ENCODE results near the gene SLIT3. TPM values are rescaled to one million over a fixed set of nuclear protein-coding genes. Genes with fewer than 3 reads are reported as not detected.

The SLIT3 gene
- total RNA-seq, 1 experiment from 2014 or later, result 0.44 TPM

DNA sequence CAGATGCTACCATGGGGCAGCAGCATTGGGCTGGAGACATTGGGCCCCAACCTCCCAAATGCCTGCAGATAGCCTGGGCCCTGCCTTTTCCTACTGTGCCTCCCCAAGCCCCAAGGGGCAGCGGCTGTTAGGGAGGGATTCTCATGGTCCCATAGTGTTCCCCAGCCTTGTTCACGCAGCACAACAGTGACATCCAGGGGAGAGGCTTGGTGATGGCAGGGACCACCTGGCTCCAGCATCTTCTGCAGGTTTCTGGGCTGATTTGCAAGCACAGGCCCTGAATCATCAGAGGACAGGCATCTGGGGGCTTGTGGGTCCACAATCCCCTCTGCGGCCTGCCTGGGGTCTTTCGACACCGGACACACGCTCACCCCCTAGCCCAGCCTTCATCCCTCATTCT is 354.6 kb downstream of the SLIT3 start:
- Histone ChIP-seq H3K4me3 (ENCODE audit: low read length) (no peak overlapping the region), H3F3A (ENCODE audit: low read length, unreplicated experiment) (no peaks in the 10 kb centered on the region), H3K9ac (ENCODE audit: low read length) (no peak overlapping the region), H2AFZ (ENCODE audit: low read length) (no peak overlapping the region), H3K27me3 (ENCODE audit: low read length) (peaks cover 8% of the 10 kb centered on the region), H3K36me3 (ENCODE audit: low read depth, low read length) (no peaks in the 10 kb centered on the region), H3K9me3 (ENCODE audit: low read length) (no peaks in the 10 kb centered on the region), H3K27ac (ENCODE audit: low read length) (no peak overlapping the region), H3K4me2 (ENCODE audit: low read length) (no peak overlapping the region), H3K79me2 (ENCODE audit: low read length) (no peaks in the 10 kb centered on the region), H3K9me2 (replicated peaks; ENCODE audit: low read length) (no peaks in the 10 kb centered on the region), H3K4me1 (ENCODE audit: insufficient read depth, low read length) (no peaks in the 10 kb centered on the region), H4K20me1 (ENCODE audit: low read length) (no peaks in the 10 kb centered on the region)
- CTCF ChIA-PET, result no interaction called here
- POLR2A ChIA-PET (ENCODE audit: unreplicated experiment), result no interaction called here
- BruUV-seq (replicated peaks), result no TSS peak
- ATAC-seq (peak; percentile 37; the same call in 1 of the 2 replicates), DNase-seq (peak; percentile 13)
- TF ChIP-seq, protein P1, sequence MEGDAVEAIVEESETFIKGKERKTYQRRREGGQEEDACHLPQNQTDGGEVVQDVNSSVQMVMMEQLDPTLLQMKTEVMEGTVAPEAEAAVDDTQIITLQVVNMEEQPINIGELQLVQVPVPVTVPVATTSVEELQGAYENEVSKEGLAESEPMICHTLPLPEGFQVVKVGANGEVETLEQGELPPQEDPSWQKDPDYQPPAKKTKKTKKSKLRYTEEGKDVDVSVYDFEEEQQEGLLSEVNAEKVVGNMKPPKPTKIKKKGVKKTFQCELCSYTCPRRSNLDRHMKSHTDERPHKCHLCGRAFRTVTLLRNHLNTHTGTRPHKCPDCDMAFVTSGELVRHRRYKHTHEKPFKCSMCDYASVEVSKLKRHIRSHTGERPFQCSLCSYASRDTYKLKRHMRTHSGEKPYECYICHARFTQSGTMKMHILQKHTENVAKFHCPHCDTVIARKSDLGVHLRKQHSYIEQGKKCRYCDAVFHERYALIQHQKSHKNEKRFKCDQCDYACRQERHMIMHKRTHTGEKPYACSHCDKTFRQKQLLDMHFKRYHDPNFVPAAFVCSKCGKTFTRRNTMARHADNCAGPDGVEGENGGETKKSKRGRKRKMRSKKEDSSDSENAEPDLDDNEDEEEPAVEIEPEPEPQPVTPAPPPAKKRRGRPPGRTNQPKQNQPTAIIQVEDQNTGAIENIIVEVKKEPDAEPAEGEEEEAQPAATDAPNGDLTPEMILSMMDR (conservative IDR thresholded peaks at IDR 0.05; ENCODE audit: low read depth, low read length), result peak; percentile 45
- no peak for TF ChIP-seq EZH2phosphoT487 (IDR thresholded peaks at IDR 0.05; ENCODE audit: borderline replicate concordance, low read length)
- intact Hi-C loops (cut with micrococcal nuclease), result loop anchor here (5.0 kb wide), 1 partner anchor 756 kb away; no protein-coding TSS in a partner anchor

DNA sequence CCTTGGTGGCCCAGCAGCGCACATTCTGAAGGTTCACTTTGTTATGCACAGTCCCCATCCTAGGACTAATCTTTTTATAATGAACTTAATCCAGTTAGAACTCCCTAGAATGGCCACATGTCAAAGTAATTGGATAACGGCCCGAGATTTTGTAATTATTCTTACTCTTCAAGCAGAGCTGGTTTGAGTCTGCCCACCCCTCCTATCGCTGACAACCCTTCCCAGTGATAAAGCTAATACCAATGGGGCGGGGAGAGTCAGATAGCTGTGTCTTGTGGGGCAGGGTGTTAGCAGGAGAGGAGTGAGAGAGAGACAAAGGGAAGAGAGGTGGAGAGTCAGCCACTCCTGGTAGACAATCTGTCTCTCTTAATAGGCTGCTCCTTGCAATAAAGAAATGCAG is 356.9 kb downstream of the SLIT3 start:
- H3K79me2 ChIP-seq (ENCODE audit: low read length), result no peaks in the 10 kb centered on the region
- BruUV-seq (replicated peaks), result no TSS peak
- no peak overlapping the region for H3K4me2 ChIP-seq (ENCODE audit: low read length)
- no peaks in the 10 kb centered on the region for H3K9me2 ChIP-seq (replicated peaks; ENCODE audit: low read length)
- no peaks in the 10 kb centered on the region for H3K9me3 ChIP-seq (ENCODE audit: low read length)
- CTCF ChIA-PET, result no interaction called here
- no peak overlapping the region for H3K27ac ChIP-seq (ENCODE audit: low read length)
- ATAC-seq (no peak), DNase-seq (no peak)
- intact Hi-C loops (cut with micrococcal nuclease), result no loop called here
- H3K36me3 ChIP-seq (ENCODE audit: low read depth, low read length), result no peaks in the 10 kb centered on the region
- H3F3A ChIP-seq (ENCODE audit: low read length, unreplicated experiment), result no peaks in the 10 kb centered on the region
- H3K4me3 ChIP-seq (ENCODE audit: low read length), result no peak overlapping the region
- POLR2A ChIA-PET (ENCODE audit: unreplicated experiment), result no interaction called here
- no peak overlapping the region for H3K9ac ChIP-seq (ENCODE audit: low read length)
- TF ChIP-seq, protein P1 (conservative IDR thresholded peaks at IDR 0.05; ENCODE audit: low read depth, low read length), result no peak
- TF ChIP-seq EZH2 (IDR thresholded peaks at IDR 0.05; ENCODE audit: low read length, unreplicated experiment), result no peak
- TF ChIP-seq EZH2phosphoT487 (IDR thresholded peaks at IDR 0.05; ENCODE audit: borderline replicate concordance, low read length), result no peak
- no peak overlapping the region for H2AFZ ChIP-seq (ENCODE audit: low read length)
- peaks cover 16% of the 10 kb centered on the region for H3K27me3 ChIP-seq (ENCODE audit: low read length)
- no peaks in the 10 kb centered on the region for H3K4me1 ChIP-seq (ENCODE audit: insufficient read depth, low read length)
- H4K20me1 ChIP-seq (ENCODE audit: low read length), result no peaks in the 10 kb centered on the region

DNA sequence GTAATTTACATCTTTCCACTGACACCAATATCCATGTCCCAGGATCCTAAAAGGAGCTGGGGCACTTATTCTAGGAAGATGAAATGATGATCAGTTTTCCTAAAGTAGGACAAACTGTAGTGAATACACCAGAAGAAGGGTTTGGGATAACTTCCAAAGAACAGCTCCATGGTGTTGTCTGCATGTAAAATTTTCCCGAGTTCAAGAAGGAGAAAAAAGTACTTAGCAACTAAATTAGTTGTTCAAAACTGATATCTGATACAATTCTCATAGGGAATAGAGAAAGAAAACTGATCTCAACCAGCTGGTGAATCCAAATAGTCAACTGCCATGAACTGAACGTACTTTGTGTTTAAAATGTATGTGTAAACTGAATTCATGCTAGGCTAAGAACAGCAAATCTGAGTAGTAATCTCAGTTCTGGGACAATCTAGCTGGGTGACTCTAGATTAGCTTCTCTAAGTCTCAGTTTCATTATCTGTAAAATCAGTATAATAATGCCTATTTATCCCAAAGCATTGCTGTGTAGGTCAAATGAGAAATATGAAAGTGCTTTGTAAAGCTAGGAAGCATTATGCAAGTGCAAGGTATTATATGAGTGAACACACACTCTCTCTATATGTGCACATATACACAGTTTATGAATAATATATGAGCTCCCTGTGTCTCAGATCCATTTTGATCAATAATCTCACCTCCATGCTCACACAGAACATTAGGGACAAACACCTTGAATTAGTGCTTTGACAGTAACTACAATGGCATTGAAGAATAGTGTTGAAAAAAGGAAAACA is 357.7 kb downstream of the SLIT3 start:
- H2AFZ ChIP-seq (ENCODE audit: low read length), result no peak overlapping the region
- no peak for ATAC-seq
- H4K20me1 ChIP-seq (ENCODE audit: low read length), result no peaks in the 10 kb centered on the region
- no peak overlapping the region for H3K27ac ChIP-seq (ENCODE audit: low read length)
- ChIA-PET POLR2A (ENCODE audit: unreplicated experiment) (no interaction called here), CTCF (no interaction called here)
- H3F3A ChIP-seq (ENCODE audit: low read length, unreplicated experiment), result no peaks in the 10 kb centered on the region
- no peak for TF ChIP-seq EZH2phosphoT487 (IDR thresholded peaks at IDR 0.05; ENCODE audit: borderline replicate concordance, low read length)
- TF ChIP-seq, protein P1 (conservative IDR thresholded peaks at IDR 0.05; ENCODE audit: low read depth, low read length), result no peak
- TF ChIP-seq EZH2 (IDR thresholded peaks at IDR 0.05; ENCODE audit: low read length, unreplicated experiment), result no peak
- H3K9me3 ChIP-seq (ENCODE audit: low read length), result no peaks in the 10 kb centered on the region
- H3K79me2 ChIP-seq (ENCODE audit: low read length), result no peaks in the 10 kb centered on the region
- intact Hi-C loops (cut with micrococcal nuclease), result no loop called here
- H3K9ac ChIP-seq (ENCODE audit: low read length), result no peak overlapping the region
- no TSS peak for BruUV-seq (replicated peaks)
- H3K4me2 ChIP-seq (ENCODE audit: low read length), result no peak overlapping the region
- H3K4me3 ChIP-seq (ENCODE audit: low read length), result no peak overlapping the region
- H3K27me3 ChIP-seq (ENCODE audit: low read length), result peaks cover 17% of the 10 kb centered on the region
- H3K4me1 ChIP-seq (ENCODE audit: insufficient read depth, low read length), result no peaks in the 10 kb centered on the region
- H3K9me2 ChIP-seq (replicated peaks; ENCODE audit: low read length), result no peaks in the 10 kb centered on the region
- DNase-seq, result no peak
- no peaks in the 10 kb centered on the region for H3K36me3 ChIP-seq (ENCODE audit: low read depth, low read length)

Data from PC-3 (cell line).